HFFc6 (cell line): ENCODE data around the gene RPIA. TPM values are rescaled to one million over a fixed set of nuclear protein-coding genes. Genes with fewer than 3 reads are reported as not detected.
"Not testable (repeated sequence)": the region's sequence is repeated elsewhere in the genome, so short reads cannot be mapped to it uniquely, and the experiment has no call there.

ENCODE experiments used
- DNase-seq: peaks from one replicate; pipeline ENCODE4 v3.0.0-alpha.2; 2018
- H3K27ac Mint-ChIP-seq: 2 replicates; pipeline ENCODE4 v1.8.0; 2020; ENCODE audit warnings: mild to moderate bottlenecking, mixed read lengths
- H3K27me3 Mint-ChIP-seq: 2 replicates; pipeline ENCODE4 v1.8.0; 2021; ENCODE audit warnings: mild to moderate bottlenecking, moderate library complexity, mixed read lengths; ENCODE audit not compliant: insufficient read depth
- H3K36me3 Mint-ChIP-seq: 2 replicates; pipeline ENCODE4 v1.8.0; 2021; ENCODE audit warnings: low read depth, mixed read lengths
- H3K4me1 Mint-ChIP-seq: 2 replicates; pipeline ENCODE4 v1.8.0; 2020; ENCODE audit warnings: low read depth, mixed read lengths
- H3K4me3 Mint-ChIP-seq: 2 replicates; pipeline ENCODE4 v1.8.0; 2020; ENCODE audit warnings: mild to moderate bottlenecking, moderate library complexity, mixed read lengths
- H3K9me3 Mint-ChIP-seq: 2 replicates; pipeline ENCODE4 v1.8.0; 2020; ENCODE audit warnings: mild to moderate bottlenecking, mixed read lengths
- total RNA-seq, 6 experiments: library from RNA; stranded (reverse); fragmentation: NEBNext Ultra II Directional; extraction: Animal tissue kit (Norgen Biotek cat#: 25700); gene quantifications; 2 replicates in 1 of 6; 3 replicates in 5 of 6; pipeline ENCODE4 v1.2.3, GENCODE V29; 2021
- TF ChIP-seq, protein P1 (sequence below): fragments of 200-600 bp; sonication (generic); IDR thresholded peaks from 2 replicates; pipeline ENCODE4 v1.5.0; 2021; ENCODE audit warnings: antibody characterized with exemption, mild to moderate bottlenecking

Gene RPIA
- total RNA-seq, 6 experiments from 2014 or later = 10.1 to 12.2 (median 10.8) TPM

DNA sequence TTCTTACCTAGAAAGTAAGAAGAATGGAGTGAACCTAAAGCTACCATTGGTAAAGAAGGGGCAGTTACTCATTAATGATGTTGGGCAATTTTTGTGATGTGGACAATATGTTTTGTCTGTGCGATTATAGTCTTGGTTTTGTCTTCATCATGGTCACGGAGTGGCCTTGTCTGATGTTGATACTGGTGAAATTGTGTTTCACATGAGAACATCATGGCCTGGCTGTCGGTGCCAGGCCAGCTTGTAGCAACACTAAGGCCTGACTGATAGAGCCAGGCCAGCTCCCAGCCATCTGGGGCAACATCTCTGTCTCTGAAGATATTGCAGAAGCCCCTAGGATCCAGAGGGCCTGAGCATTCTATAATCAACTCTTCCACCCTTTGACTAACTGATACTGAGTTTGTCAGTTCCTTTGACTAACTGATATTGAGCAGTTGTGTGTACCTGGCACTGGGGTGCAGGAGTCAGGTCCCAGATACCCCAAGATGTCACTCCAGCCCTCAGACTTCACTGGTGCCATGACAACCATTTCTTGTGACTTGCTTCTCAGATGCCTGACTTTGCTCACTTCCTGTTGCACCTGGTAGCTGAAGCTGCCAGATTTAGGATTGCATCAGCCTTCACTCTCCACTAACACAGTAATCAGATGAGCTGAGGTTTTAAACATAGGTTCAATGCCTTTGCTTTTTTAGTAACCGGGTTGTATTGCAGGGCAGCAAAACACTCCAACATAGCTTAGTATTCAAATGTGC lies 62.5 kb downstream of the RPIA start:
- DNase-seq = no peak
- H3K4me3 Mint-ChIP-seq = no peak overlapping the region
- no peak overlapping the region for H3K27ac Mint-ChIP-seq

DNA sequence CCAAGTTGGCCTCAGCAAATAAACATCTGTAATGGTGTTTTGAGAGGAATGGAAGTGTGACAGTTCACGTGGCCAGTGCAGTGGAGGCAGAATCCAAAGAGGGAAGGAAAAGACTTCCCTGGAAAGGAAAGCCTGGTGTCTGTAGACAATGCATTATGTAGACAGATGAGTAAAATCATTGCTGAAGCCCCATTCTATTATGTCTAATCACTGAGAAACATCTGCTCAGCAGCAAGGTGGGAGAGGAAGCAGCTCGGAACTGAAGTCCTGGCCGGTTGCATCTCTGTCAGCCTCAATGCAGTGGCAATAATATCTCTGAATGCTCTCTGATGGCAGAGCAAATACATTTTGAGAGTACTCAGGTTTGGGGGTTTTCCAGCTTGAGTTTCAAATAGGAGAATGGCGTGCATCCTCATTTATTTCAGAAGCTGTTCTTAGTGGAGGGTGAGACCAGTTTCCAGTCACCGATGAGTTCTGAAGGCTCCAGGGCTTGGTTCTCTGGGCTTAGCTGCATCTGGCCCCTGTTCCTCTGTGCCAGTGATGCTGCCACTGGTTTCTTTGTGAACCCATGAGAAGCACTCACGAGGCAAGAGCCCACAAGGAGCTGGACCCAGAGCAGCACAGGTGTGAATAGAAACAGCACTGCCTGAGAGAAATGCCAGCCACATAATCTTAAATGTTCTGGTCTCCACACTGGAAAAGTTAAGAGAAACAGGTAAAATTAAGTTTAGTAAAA lies 63.3 kb downstream of the RPIA start:
- Mint-ChIP-seq H3K36me3 (peaks cover 15% of the 10 kb centered on the region), H3K4me3 (no peak overlapping the region), H3K4me1 (no peaks in the 10 kb centered on the region), H3K27me3 (no peaks in the 10 kb centered on the region), H3K9me3 (peaks cover 12% of the 10 kb centered on the region), H3K27ac (no peak overlapping the region)
- DNase-seq = no peak
- TF ChIP-seq, protein P1, sequence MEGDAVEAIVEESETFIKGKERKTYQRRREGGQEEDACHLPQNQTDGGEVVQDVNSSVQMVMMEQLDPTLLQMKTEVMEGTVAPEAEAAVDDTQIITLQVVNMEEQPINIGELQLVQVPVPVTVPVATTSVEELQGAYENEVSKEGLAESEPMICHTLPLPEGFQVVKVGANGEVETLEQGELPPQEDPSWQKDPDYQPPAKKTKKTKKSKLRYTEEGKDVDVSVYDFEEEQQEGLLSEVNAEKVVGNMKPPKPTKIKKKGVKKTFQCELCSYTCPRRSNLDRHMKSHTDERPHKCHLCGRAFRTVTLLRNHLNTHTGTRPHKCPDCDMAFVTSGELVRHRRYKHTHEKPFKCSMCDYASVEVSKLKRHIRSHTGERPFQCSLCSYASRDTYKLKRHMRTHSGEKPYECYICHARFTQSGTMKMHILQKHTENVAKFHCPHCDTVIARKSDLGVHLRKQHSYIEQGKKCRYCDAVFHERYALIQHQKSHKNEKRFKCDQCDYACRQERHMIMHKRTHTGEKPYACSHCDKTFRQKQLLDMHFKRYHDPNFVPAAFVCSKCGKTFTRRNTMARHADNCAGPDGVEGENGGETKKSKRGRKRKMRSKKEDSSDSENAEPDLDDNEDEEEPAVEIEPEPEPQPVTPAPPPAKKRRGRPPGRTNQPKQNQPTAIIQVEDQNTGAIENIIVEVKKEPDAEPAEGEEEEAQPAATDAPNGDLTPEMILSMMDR = no peak

More for the DNA sequence above, 62.5 kb downstream of the RPIA start:
- Mint-ChIP-seq H3K27me3 (no peaks in the 10 kb centered on the region), H3K36me3 (peaks cover 13% of the 10 kb centered on the region), H3K9me3 (peaks cover 9% of the 10 kb centered on the region), H3K4me1 (no peaks in the 10 kb centered on the region)
- TF ChIP-seq, protein P1 = no peak

DNA sequence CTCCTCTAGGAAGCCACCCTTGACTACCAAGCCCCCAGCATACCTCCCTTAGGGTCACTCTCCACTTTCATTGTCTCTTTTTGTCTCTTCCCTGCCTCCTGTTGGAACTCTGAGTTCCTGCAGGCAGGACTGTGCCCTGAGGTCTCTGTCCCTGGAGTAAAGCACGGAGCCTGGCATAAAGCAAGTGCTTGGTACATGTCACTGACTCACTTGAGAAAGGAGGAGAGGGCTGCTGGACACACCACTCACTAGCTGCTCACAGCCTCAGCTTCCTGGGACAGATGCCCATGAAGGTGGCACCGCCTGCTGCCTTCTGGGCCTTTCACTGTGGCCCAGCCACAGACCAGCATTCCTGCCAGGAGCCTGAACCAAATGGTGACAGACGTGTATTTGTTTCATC lies 64.4 kb downstream of the RPIA start:
- Mint-ChIP-seq H3K4me1 (no peaks in the 10 kb centered on the region), H3K4me3 (no peak overlapping the region), H3K27ac (no peak overlapping the region), H3K27me3 (no peaks in the 10 kb centered on the region; the same call in 1 of the 2 replicates), H3K9me3 (peaks cover 12% of the 10 kb centered on the region), H3K36me3 (peaks cover 11% of the 10 kb centered on the region)
- TF ChIP-seq, protein P1 = no peak
- DNase-seq = no peak

DNA sequence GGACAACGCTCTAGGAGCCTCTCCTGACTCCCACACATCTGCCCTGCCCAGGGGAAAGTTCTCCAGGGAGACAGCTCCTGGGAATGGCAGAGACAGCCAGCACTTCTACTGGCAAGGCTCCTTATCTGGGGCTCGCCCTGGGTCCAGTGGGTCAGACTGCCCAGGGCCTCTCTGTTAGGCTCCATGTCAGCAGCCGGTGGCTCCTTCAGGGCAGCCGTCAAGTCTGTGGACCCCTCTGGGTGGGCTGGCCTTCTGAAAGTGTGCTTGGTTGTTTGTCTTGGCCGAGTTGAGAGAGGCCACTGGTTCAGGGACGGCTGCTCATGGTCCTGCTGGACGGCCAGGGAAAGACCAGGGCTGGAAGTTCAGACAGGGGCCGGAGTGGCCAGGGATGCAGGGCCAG lies 65.6 kb downstream of the RPIA start:
- Mint-ChIP-seq H3K9me3 (peaks cover 12% of the 10 kb centered on the region), H3K4me3 (no peak overlapping the region), H3K36me3 (peaks cover 8% of the 10 kb centered on the region), H3K27ac (no peak overlapping the region), H3K27me3 (no peaks in the 10 kb centered on the region; the same call in 1 of the 2 replicates), H3K4me1 (no peaks in the 10 kb centered on the region)
- TF ChIP-seq, protein P1 = no peak
- DNase-seq = no peak

DNA sequence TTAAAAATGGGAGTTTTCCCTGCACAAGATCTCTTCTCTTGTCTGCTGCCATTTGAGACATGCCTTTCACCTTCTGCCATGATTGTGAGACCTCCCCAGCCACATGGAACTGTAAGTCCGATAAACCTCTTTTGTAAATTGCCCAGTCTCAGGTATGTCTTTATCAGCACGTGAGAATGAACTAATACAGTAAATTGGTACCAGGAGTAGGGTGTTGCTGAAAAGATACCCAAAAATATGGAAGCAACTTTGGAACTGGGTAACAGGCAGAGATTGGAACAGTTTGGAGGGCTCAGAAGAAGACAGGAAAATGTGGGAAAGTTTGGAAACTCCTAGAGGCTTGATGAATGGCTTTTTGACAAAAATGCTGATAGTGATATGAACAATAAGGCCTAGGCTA lies 67.2 kb downstream of the RPIA start:
- H3K27me3 Mint-ChIP-seq, H3K4me3 Mint-ChIP-seq, DNase-seq, H3K4me1 Mint-ChIP-seq, H3K36me3 Mint-ChIP-seq, H3K27ac Mint-ChIP-seq: not testable (repeated sequence)
- peaks cover 12% of the 10 kb centered on the region for H3K9me3 Mint-ChIP-seq
